Liver (tissue), 9 donors: ENCODE data around the gene BAAT. TPM values are rescaled to one million over a fixed set of nuclear protein-coding genes. Genes with fewer than 3 reads are reported as not detected.

Experiments used
- DNase-seq: peaks from one replicate; pipeline ENCODE4 v3.0.0-alpha.2; 2017; ENCODE audit warnings: low spot score
- H3K27ac ChIP-seq, 2 donors: one replicate each; pipeline ENCODE4 v1.7.0; 2013; ENCODE audit warnings: inconsistent platforms in 2 of 2, low read length in 2 of 2, control low read depth in 1 of 2, low read depth in 1 of 2, mild to moderate bottlenecking in 1 of 2
- H3K27me3 ChIP-seq, 4 donors: one replicate each; pipeline versions ENCODE4 v1.6.1 to v1.7.0; 2013; ENCODE audit warnings: low read length in 3 of 4, inconsistent platforms in 1 of 4, mild to moderate bottlenecking in 1 of 4, moderate library complexity in 1 of 4; ENCODE audit not compliant: control insufficient read depth in 4 of 4, insufficient read depth in 4 of 4
- H3K36me3 ChIP-seq, 4 donors: one replicate each; pipeline versions ENCODE4 v1.6.1 to v1.7.0; 2013; ENCODE audit warnings: low read length in 3 of 4, mild to moderate bottlenecking in 3 of 4, low read depth in 1 of 4, moderate library complexity in 1 of 4; ENCODE audit not compliant: control insufficient read depth in 4 of 4, insufficient read depth in 3 of 4
- H3K4me1 ChIP-seq, 4 donors: one replicate each; pipeline versions ENCODE4 v1.6.1 to v1.7.0; 2013; ENCODE audit warnings: low read length in 3 of 4, mild to moderate bottlenecking in 3 of 4, moderate library complexity in 1 of 4; ENCODE audit not compliant: control insufficient read depth in 4 of 4, insufficient read depth in 4 of 4
- H3K4me3 ChIP-seq, 3 donors: one replicate each; pipeline versions ENCODE4 v1.6.1 to v1.7.0; 2013; ENCODE audit warnings: low read length in 3 of 3, control low read depth in 1 of 3, low read depth in 1 of 3, mild to moderate bottlenecking in 1 of 3
- H3K9ac ChIP-seq, 2 donors: one replicate each; pipeline ENCODE4 v1.7.0; 2013; ENCODE audit warnings: low read length in 2 of 2, mild to moderate bottlenecking in 2 of 2, moderate library complexity in 2 of 2, control low read depth in 1 of 2, low read depth in 1 of 2
- H3K9me3 ChIP-seq, 4 donors: one replicate each; pipeline versions ENCODE4 v1.6.1 to v1.7.0; 2013; ENCODE audit warnings: low read length in 3 of 4; ENCODE audit not compliant: control insufficient read depth in 4 of 4
- CTCF ChIP-seq: fragments of 150-350 bp; IDR thresholded peaks from 2 replicates; pipeline ENCODE4 v1.5.1; 2017; ENCODE audit warnings: improper control_type of control experiment, low read depth, low read length; ENCODE audit not compliant: missing input control
- EGR1 ChIP-seq, 2 donors: IDR thresholded peaks; 2 replicates each; pipeline ENCODE4 v1.6.1; 2016 to 2018; ENCODE audit warnings: antibody characterized with exemption in 2 of 2, low read depth in 2 of 2
- FOXA1 ChIP-seq: IDR thresholded peaks from 2 replicates; pipeline ENCODE4 v1.6.1; 2016; ENCODE audit warnings: antibody characterized with exemption
- FOXA2 ChIP-seq: IDR thresholded peaks from 2 replicates; pipeline ENCODE4 v1.6.1; 2016; ENCODE audit warnings: antibody characterized with exemption
- GABPA ChIP-seq, 2 donors: IDR thresholded peaks in 1 of 2; conservative IDR thresholded peaks in 1 of 2; 2 replicates each; pipeline ENCODE4 v1.6.1; 2016; ENCODE audit warnings: antibody characterized with exemption in 2 of 2, mild to moderate bottlenecking in 1 of 2, moderate library complexity in 1 of 2
- HNF4A ChIP-seq, 2 donors: conservative IDR thresholded peaks; 2 replicates each; pipeline ENCODE4 v1.6.1; 2016; ENCODE audit warnings: antibody characterized with exemption in 2 of 2, mild to moderate bottlenecking in 2 of 2
- HNF4G ChIP-seq: IDR thresholded peaks from 2 replicates; pipeline ENCODE4 v1.6.1; 2016; ENCODE audit warnings: antibody characterized with exemption
- JUND ChIP-seq, 2 donors: IDR thresholded peaks; 2 replicates each; pipeline ENCODE4 v1.6.1; 2016; ENCODE audit warnings: antibody characterized with exemption in 2 of 2
- NR2F2 ChIP-seq: IDR thresholded peaks from 2 replicates; pipeline ENCODE4 v1.6.1; 2016; ENCODE audit warnings: antibody characterized with exemption
- RAD21 ChIP-seq, 2 donors: IDR thresholded peaks; 2 replicates each; pipeline ENCODE4 v1.6.1; 2016; ENCODE audit warnings: antibody characterized with exemption in 2 of 2, mild to moderate bottlenecking in 2 of 2
- RXRA ChIP-seq, 2 donors: IDR thresholded peaks; 2 replicates each; pipeline ENCODE4 v1.6.1; 2017 to 2018; ENCODE audit warnings: antibody characterized with exemption in 2 of 2, mild to moderate bottlenecking in 1 of 2
- SP1 ChIP-seq: IDR thresholded peaks from 2 replicates; pipeline ENCODE4 v1.6.1; 2018; ENCODE audit warnings: antibody characterized with exemption, mild to moderate bottlenecking
- TAF1 ChIP-seq: conservative IDR thresholded peaks from 2 replicates; pipeline ENCODE4 v1.6.1; 2016; ENCODE audit warnings: antibody characterized with exemption, mild to moderate bottlenecking
- YY1 ChIP-seq: IDR thresholded peaks from 2 replicates; pipeline ENCODE4 v1.6.1; 2016; ENCODE audit warnings: antibody characterized with exemption, mild to moderate bottlenecking
- ZBTB33 ChIP-seq: IDR thresholded peaks from 2 replicates; pipeline ENCODE4 v1.6.1; 2016; ENCODE audit warnings: antibody characterized with exemption
- WGBS: extraction: QIAGEN DNeasy Blood & Tissue Kit; methylation state at CpG from one replicate; pipeline ENCODE4 v1.1.7; 2013; 5-methylcytosine and 5-hydroxymethylcytosine counted together
- polyA plus RNA-seq, 2 donors: library from polyadenylated mRNA; stranded (reverse) in 1 of 2; unstranded in 1 of 2; fragments of 200-250 nt in 1 of 2; fragments of >200 nt in 1 of 2; fragmentation: Nextera tagmentation in 1 of 2; extraction: Ambion mirVana in 1 of 2; gene quantifications; one replicate each; pipeline versions ENCODE4 v1.2.1 to v1.2.3, GENCODE V29; 2013 to 2015
- total RNA-seq, 2 donors: library from RNA; depleted of rRNA; stranded (reverse); fragments of >200 nt; gene quantifications; one replicate each; pipeline ENCODE4 v1.2.3, GENCODE V29; 2014
- TF ChIP-seq, protein P1 (sequence below): IDR thresholded peaks from 2 replicates; pipeline ENCODE4 v1.6.1; 2016; ENCODE audit warnings: antibody characterized with exemption
- TF ChIP-seq, protein P2 (sequence below): IDR thresholded peaks from 2 replicates; pipeline ENCODE4 v1.6.1; 2016; ENCODE audit warnings: antibody characterized with exemption
- TF ChIP-seq, protein P3 (sequence below): IDR thresholded peaks from 2 replicates; pipeline ENCODE4 v1.6.1; 2016; ENCODE audit warnings: antibody characterized with exemption, mild to moderate bottlenecking
- donor health status: healthy.
- donor health status: healthy.
- donor health status: healthy.
- donor health status: healthy.
- donor health status: healthy.

The BAAT gene
- total and polyA plus RNA-seq, 4 donors: 31.9 to 275 (median 151) TPM

- Histone ChIP-seq H3K9me3 (no peaks in the 10 kb centered on the region), H3K4me1 (peaks cover 2 to 13% (median 8%) of the 10 kb centered on the region in 4 donors), H3K27me3 (no peaks in the 10 kb centered on the region), H3K4me3 (no peak overlapping the region), H3K27ac (peak overlapping the region in 1 of 2 donors; percentile 11), H3K36me3 (peaks cover 0 to 47% (median 34%) of the 10 kb centered on the region in 4 donors), H3K9ac (no peak overlapping the region)
- DNase-seq: no peak
- 87% methylated on average over 5 of the region's 5 CpGs for WGBS
- no peak for TF ChIP-seq FOXA2
- no peak for TF ChIP-seq CTCF
- no peak for TF ChIP-seq JUND (IDR thresholded peaks at IDR 0.05)
- no peak for TF ChIP-seq YY1
- no peak for TF ChIP-seq SP1
- no peak for TF ChIP-seq HNF4A (conservative IDR thresholded peaks at IDR 0.05)
- no peak for TF ChIP-seq RAD21 (IDR thresholded peaks at IDR 0.05)
- TF ChIP-seq, protein P1, sequence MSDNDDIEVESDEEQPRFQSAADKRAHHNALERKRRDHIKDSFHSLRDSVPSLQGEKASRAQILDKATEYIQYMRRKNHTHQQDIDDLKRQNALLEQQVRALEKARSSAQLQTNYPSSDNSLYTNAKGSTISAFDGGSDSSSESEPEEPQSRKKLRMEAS: no peak
- TF ChIP-seq ZBTB33: no peak
- TF ChIP-seq GABPA (IDR thresholded peaks at IDR 0.05 in 1 of 2, conservative IDR thresholded peaks at IDR 0.05 in 1 of 2): no peak
- no peak for TF ChIP-seq TAF1
- TF ChIP-seq, protein P2, sequence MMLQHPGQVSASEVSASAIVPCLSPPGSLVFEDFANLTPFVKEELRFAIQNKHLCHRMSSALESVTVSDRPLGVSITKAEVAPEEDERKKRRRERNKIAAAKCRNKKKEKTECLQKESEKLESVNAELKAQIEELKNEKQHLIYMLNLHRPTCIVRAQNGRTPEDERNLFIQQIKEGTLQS: no peak
- TF ChIP-seq RXRA (IDR thresholded peaks at IDR 0.05): no peak
- TF ChIP-seq NR2F2: no peak
These were observed 22.4 kb downstream of the BAAT start for GRCh38 chr9:101362450-101362849.

DNA sequence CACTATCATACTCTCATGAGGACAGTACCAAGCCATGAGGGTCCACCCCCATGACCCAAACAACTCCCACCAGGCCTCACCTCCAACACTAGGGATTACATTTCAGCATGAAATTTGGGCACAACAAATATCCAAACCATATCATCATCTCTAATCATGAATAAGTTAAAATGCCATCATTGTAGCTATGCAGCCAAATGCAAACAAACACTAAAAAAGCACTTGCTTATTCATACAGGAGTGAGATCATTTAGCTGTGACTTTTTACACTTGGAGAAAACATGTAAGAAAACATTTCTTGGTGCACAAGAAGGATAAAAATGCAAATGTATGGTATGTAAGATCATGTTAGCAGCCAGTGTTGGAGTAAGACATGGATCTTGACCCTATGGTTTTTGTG, 24.2 kb downstream of the BAAT start:
- Histone ChIP-seq H3K27ac (peak overlapping the region in 1 of 2 donors; percentile 8), H3K4me1 (peaks cover 0 to 6% (median under 1%) of the 10 kb centered on the region in 4 donors), H3K4me3 (no peak overlapping the region), H3K36me3 (peaks cover 0 to 38% (median 29%) of the 10 kb centered on the region in 4 donors), H3K9ac (no peak overlapping the region), H3K9me3 (no peaks in the 10 kb centered on the region), H3K27me3 (no peaks in the 10 kb centered on the region)
- no peak for DNase-seq
- no peak for TF ChIP-seq FOXA1
- no peak for TF ChIP-seq YY1
- TF ChIP-seq RAD21 (IDR thresholded peaks at IDR 0.05): no peak
- TF ChIP-seq, protein P2: no peak
- no peak for TF ChIP-seq GABPA (IDR thresholded peaks at IDR 0.05 in 1 of 2, conservative IDR thresholded peaks at IDR 0.05 in 1 of 2)
- no peak for TF ChIP-seq RXRA (IDR thresholded peaks at IDR 0.05)
- no peak for TF ChIP-seq ZBTB33
- TF ChIP-seq, protein P1: no peak
- no peak for TF ChIP-seq SP1
- no peak for TF ChIP-seq JUND (IDR thresholded peaks at IDR 0.05)
- no peak for TF ChIP-seq FOXA2
- TF ChIP-seq TAF1: no peak
- no peak for TF ChIP-seq NR2F2
- TF ChIP-seq EGR1 (IDR thresholded peaks at IDR 0.05; ENCODE audit: low read depth in 2 of 2): no peak
- TF ChIP-seq, protein P3, sequence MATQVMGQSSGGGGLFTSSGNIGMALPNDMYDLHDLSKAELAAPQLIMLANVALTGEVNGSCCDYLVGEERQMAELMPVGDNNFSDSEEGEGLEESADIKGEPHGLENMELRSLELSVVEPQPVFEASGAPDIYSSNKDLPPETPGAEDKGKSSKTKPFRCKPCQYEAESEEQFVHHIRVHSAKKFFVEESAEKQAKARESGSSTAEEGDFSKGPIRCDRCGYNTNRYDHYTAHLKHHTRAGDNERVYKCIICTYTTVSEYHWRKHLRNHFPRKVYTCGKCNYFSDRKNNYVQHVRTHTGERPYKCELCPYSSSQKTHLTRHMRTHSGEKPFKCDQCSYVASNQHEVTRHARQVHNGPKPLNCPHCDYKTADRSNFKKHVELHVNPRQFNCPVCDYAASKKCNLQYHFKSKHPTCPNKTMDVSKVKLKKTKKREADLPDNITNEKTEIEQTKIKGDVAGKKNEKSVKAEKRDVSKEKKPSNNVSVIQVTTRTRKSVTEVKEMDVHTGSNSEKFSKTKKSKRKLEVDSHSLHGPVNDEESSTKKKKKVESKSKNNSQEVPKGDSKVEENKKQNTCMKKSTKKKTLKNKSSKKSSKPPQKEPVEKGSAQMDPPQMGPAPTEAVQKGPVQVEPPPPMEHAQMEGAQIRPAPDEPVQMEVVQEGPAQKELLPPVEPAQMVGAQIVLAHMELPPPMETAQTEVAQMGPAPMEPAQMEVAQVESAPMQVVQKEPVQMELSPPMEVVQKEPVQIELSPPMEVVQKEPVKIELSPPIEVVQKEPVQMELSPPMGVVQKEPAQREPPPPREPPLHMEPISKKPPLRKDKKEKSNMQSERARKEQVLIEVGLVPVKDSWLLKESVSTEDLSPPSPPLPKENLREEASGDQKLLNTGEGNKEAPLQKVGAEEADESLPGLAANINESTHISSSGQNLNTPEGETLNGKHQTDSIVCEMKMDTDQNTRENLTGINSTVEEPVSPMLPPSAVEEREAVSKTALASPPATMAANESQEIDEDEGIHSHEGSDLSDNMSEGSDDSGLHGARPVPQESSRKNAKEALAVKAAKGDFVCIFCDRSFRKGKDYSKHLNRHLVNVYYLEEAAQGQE: no peak
- no peak for TF ChIP-seq HNF4G
- no peak for TF ChIP-seq HNF4A (conservative IDR thresholded peaks at IDR 0.05)
- no peak for TF ChIP-seq CTCF
